Natural killer cell treated with Interleukin-12 subunit alpha and Interleukin-12 subunit beta and Interleukin-15 and Interleukin-18, amount 100 ng/mL, for 72 hours (primary cell): ENCODE measurements around the gene CSPG4. TPM values are rescaled to one million over a fixed set of nuclear protein-coding genes. Genes with fewer than 3 reads are reported as not detected.

Experiments
- ATAC-seq, 2 donors: fragments of 150-1000 bp; cut with Tn5 transposase in 1 of 2; sonication (Bioruptor Pico), chemical (Tn5 transposase) in 1 of 2; 2 replicates each; pipeline ENCODE4 v1.10.0; 2021
- DNase-seq: peaks from one replicate; pipeline ENCODE4 v3.0.0; 2022; ENCODE audit warnings: low spot score
- H3K27ac Mint-ChIP-seq, 2 donors: 1 replicate in 1 of 2; 2 replicates in 1 of 2; pipeline ENCODE4 v1.8.0; 2022; ENCODE audit warnings: mixed read lengths in 2 of 2, mild to moderate bottlenecking in 1 of 2, moderate library complexity in 1 of 2
- H3K27me3 Mint-ChIP-seq, 2 donors: 1 replicate in 1 of 2; 2 replicates in 1 of 2; pipeline ENCODE4 v1.8.0; 2022; ENCODE audit warnings: mixed read lengths in 2 of 2
- H3K36me3 Mint-ChIP-seq: one replicate; pipeline ENCODE4 v1.8.0; 2022; ENCODE audit warnings: mixed read lengths
- H3K4me1 Mint-ChIP-seq, 2 donors: 1 replicate in 1 of 2; 2 replicates in 1 of 2; pipeline ENCODE4 v1.8.0; 2022; ENCODE audit warnings: low read depth in 2 of 2, mixed read lengths in 2 of 2, mild to moderate bottlenecking in 1 of 2
- H3K4me3 Mint-ChIP-seq: one replicate; pipeline ENCODE4 v1.8.0; 2022; ENCODE audit warnings: mixed read lengths
- H3K9me3 Mint-ChIP-seq: 2 replicates; pipeline ENCODE4 v1.8.0; 2022; ENCODE audit warnings: mixed read lengths
- total RNA-seq, 2 donors: library from RNA; stranded (reverse); gene quantifications; one replicate each; pipeline ENCODE4 v1.2.3, GENCODE V29; 2022

Gene CSPG4
- total RNA-seq, 2 donors from 2014 or later = not detected

- peak in 1 of 2 donors; percentile 5 for ATAC-seq
- no peak for DNase-seq
- Mint-ChIP-seq H3K4me1 (no peaks in the 10 kb centered on the region), H3K27me3 (no peaks in the 10 kb centered on the region), H3K36me3 (no peaks in the 10 kb centered on the region), H3K27ac (no peak overlapping the region), H3K4me3 (no peak overlapping the region), H3K9me3 (no peaks in the 10 kb centered on the region)
Observed at GRCh38 chr15:75674366-75674765, 38.3 kb downstream of the CSPG4 start.

DNA sequence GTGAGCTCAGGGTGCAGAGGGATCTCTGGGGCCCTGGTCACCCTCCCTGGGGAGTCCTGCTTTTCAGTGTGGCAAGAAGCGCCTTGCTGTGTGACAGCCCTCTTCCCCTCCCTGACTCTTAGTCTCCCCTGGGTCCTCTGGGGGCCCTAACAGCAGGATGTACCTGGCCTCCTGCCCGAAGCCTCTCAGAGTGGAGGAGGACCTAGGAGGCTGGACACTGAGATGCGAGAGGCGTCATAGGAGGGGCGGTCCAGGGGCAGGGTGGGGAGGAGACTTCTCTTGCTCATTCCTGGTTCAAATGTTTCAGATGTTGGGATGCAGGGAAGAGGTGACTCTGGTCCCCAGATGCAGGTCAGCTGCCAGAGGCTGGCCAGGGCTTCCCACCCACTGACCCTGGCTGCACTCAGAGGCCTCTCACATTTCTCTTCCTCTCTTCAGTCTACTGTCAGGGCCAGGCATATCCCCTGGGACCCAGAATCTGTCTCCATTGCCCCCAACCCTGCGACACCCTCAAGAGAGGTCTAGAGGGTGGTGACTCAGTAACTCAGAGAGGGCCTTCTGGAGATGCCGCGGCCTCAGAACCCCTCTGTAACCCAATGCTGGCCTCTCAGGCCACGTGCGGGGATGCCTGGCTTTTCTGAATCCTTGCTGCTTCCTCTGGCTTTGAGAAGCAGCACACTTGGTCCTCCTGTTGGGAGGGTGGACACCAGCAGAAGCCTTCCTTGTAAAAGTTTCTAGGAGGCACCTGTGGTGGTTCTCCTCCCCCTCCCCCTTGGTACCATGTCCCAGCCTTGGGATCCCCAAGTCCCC, 39.0 kb downstream of the CSPG4 start:
- ATAC-seq = no peak
- Mint-ChIP-seq H3K36me3 (no peaks in the 10 kb centered on the region), H3K4me1 (no peaks in the 10 kb centered on the region), H3K27ac (no peak overlapping the region), H3K4me3 (no peak overlapping the region), H3K27me3 (no peaks in the 10 kb centered on the region), H3K9me3 (no peaks in the 10 kb centered on the region)
- no peak for DNase-seq

DNA sequence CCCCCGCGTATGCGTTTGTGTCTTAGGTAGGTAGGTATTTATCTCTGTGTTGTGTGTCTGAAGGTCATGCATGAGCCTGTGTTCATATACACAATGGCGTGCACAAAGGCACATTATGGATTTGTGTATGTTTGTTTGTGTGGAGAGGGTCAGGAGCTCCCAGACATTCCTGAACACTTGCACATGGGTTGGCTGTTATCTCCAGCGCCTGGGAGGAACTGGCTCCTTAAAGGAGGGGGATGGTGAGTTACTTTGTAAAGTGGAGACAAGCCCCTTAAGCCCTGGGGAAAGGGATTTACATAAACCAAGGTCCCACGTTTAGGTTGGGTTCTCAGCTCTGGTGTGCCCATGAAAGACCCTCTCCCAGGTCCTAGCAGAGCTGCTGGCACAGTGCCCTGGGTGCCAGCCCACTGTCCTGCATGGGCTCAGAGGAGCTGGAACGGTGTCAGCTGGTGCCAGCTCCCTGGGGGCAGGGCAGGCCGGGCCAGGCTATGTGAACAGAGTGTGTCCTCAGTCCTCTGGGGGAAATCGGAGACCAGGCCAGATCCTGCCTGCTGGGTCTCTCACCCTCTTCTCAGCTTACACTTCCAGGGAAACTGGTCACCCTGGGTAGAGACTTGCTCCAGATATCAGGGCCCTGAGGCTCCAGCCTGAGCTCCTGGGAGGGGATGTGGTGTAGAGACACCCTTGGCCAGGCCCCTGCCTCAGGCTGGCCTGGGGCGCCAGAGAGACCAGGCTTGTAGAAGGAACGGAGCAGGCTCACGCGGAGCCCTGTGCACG, 39.8 kb downstream of the CSPG4 start:
- H3K4me3 Mint-ChIP-seq = no peak overlapping the region
- H3K9me3 Mint-ChIP-seq = no peaks in the 10 kb centered on the region
- no peak overlapping the region for H3K27ac Mint-ChIP-seq
- DNase-seq (no peak), ATAC-seq (no peak)
- no peaks in the 10 kb centered on the region for H3K4me1 Mint-ChIP-seq
- H3K36me3 Mint-ChIP-seq = no peaks in the 10 kb centered on the region
- no peaks in the 10 kb centered on the region for H3K27me3 Mint-ChIP-seq

DNA sequence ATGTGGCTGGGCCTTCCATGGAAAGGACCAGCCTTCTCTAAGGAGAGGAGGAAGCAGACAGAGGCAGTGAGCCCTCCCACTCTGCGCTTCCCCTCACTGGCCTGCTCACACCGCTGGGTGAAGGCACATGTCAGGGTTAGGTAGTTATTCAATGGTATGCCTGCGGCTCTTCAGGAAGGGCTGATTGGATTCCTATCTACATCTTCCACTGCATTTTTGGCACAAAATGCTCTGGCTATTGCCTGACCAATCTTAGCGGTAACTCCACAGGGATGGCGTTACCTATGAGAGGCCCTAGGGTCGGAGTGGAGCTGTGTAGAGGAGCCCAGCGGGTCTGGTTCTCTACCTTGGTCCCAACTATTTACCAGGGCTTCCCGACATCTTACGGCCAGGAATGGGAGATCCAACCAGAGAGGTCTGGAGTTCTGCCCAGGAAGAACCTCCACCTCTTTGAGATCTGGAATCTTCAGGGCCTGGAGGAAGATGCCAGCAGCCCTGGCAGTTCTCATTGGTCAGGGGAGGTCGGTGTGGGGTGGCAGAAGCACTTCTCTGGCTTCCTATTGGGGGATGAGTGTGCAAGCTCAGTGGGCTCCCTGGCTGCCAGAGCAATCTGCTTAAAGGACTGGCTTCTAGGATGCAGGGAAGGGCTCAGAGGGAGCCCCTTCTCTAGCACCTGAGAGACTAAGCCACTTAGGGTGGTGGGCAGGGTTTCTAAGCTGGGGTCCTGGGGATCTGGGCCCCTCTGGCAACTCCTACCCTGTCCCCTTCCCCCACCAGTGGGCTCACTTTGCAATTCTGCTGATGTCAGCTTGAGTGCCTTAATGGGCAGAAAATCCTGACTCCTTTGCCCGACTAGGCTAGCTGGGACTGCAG, 40.7 kb downstream of the CSPG4 start:
- Mint-ChIP-seq H3K36me3 (no peaks in the 10 kb centered on the region), H3K4me1 (no peaks in the 10 kb centered on the region), H3K4me3 (no peak overlapping the region), H3K27me3 (no peaks in the 10 kb centered on the region), H3K9me3 (no peaks in the 10 kb centered on the region), H3K27ac (no peak overlapping the region)
- ATAC-seq = no peak
- DNase-seq = no peak

GRCh38 chr15:75669879-75670212, 42.8 kb downstream of the CSPG4 start:
- no peak overlapping the region for H3K4me3 Mint-ChIP-seq
- DNase-seq = no peak
- H3K9me3 Mint-ChIP-seq = no peaks in the 10 kb centered on the region
- H3K27me3 Mint-ChIP-seq = peaks cover 0 to 2% of the 10 kb centered on the region in 2 donors
- H3K36me3 Mint-ChIP-seq = no peaks in the 10 kb centered on the region
- ATAC-seq = no peak
- peaks cover 0 to 4% of the 10 kb centered on the region in 2 donors for H3K4me1 Mint-ChIP-seq
- H3K27ac Mint-ChIP-seq = no peak overlapping the region

- H3K9me3 Mint-ChIP-seq = no peaks in the 10 kb centered on the region
- DNase-seq (no peak), ATAC-seq (peak in 1 of 2 donors; percentile 3)
- peaks cover 0 to 2% of the 10 kb centered on the region in 2 donors for H3K27me3 Mint-ChIP-seq
- H3K27ac Mint-ChIP-seq = no peak overlapping the region
- no peak overlapping the region for H3K4me3 Mint-ChIP-seq
- H3K36me3 Mint-ChIP-seq = no peaks in the 10 kb centered on the region
- peaks cover 0 to 4% of the 10 kb centered on the region in 2 donors for H3K4me1 Mint-ChIP-seq
Observed at GRCh38 chr15:75669191-75669878, 43.3 kb downstream of the CSPG4 start.

DNA sequence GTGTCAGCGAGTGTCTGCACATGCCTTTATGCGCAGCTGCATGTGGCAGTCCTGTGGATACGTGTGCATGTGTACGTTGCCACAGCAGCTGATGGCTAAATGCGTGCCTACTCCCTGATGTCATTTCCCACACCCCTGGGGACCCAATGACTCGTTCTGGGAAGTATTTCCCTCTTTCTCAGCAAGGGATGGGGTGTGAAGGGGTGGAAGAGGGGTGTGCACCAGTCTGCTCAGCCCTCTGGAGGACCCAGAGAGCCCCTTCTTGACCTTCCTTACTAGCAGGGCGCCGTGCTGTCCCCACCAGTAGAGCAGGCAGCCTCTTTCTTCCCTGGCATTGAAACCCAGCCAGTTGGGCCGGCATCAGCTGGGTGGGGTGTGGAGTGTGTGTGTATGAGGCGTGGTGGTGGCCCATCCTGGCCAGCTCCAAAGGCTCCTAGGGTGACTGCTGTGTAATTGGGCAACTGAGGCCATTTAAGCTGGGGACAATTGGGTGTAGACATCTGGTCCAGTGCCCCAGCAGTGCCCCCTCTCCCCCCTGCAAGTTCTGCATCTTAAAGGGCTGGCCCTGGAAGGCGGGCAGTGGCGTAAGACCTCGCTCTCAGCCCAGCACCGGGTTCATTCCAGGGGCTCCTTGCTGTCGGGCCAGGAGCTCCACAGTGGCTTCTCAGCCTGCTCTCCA, 45.7 kb downstream of the CSPG4 start:
- DNase-seq = no peak
- Mint-ChIP-seq H3K9me3 (no peaks in the 10 kb centered on the region), H3K4me3 (no peak overlapping the region), H3K4me1 (peaks cover 0 to 4% of the 10 kb centered on the region in 2 donors), H3K36me3 (no peaks in the 10 kb centered on the region), H3K27ac (no peak overlapping the region), H3K27me3 (peaks cover 0 to 2% of the 10 kb centered on the region in 2 donors)
- no peak for ATAC-seq

GRCh38 chr15:75663931-75664421, 48.7 kb downstream of the CSPG4 start:
- H3K27ac Mint-ChIP-seq = no peak overlapping the region
- DNase-seq = no peak
- H3K4me1 Mint-ChIP-seq = peaks cover 0 to 4% of the 10 kb centered on the region in 2 donors
- no peaks in the 10 kb centered on the region for H3K9me3 Mint-ChIP-seq
- no peak for ATAC-seq
- H3K4me3 Mint-ChIP-seq = no peak overlapping the region
- H3K36me3 Mint-ChIP-seq = no peaks in the 10 kb centered on the region
- peaks cover 0 to 2% of the 10 kb centered on the region in 2 donors for H3K27me3 Mint-ChIP-seq

- DNase-seq (no peak), ATAC-seq (no peak)
- no peak overlapping the region for H3K4me3 Mint-ChIP-seq
- no peaks in the 10 kb centered on the region for H3K9me3 Mint-ChIP-seq
- peaks cover 0 to 4% of the 10 kb centered on the region in 2 donors for H3K4me1 Mint-ChIP-seq
- peaks cover 0 to 2% of the 10 kb centered on the region in 2 donors for H3K27me3 Mint-ChIP-seq
- H3K36me3 Mint-ChIP-seq = no peaks in the 10 kb centered on the region
- H3K27ac Mint-ChIP-seq = no peak overlapping the region
Observed at GRCh38 chr15:75662823-75663519, 49.7 kb downstream of the CSPG4 start.

DNA sequence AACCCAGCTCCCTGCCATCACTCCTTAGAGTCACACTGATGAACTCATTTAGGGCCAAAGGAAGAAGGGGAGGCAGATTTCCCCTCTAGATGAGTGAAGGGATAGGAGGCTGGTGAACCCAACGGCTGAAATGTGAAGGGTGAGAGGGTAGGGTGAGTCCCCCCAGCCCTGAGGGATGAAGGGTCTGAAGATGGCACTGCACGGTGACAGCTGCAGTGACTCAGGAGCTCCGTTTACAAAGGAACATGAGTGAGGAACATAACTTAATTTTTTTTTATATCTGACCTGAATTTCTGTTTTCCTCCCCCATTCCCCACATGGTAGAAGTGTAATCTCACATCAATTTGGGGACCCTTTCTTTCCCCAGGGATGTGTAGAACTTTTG, 50.9 kb downstream of the CSPG4 start:
- no peaks in the 10 kb centered on the region for H3K36me3 Mint-ChIP-seq
- ATAC-seq (no peak), DNase-seq (no peak)
- no peak overlapping the region for H3K27ac Mint-ChIP-seq
- H3K4me1 Mint-ChIP-seq = peaks cover 0 to 4% of the 10 kb centered on the region in 2 donors
- H3K9me3 Mint-ChIP-seq = no peaks in the 10 kb centered on the region
- peaks cover 0 to 2% of the 10 kb centered on the region in 2 donors for H3K27me3 Mint-ChIP-seq
- no peak overlapping the region for H3K4me3 Mint-ChIP-seq

DNA sequence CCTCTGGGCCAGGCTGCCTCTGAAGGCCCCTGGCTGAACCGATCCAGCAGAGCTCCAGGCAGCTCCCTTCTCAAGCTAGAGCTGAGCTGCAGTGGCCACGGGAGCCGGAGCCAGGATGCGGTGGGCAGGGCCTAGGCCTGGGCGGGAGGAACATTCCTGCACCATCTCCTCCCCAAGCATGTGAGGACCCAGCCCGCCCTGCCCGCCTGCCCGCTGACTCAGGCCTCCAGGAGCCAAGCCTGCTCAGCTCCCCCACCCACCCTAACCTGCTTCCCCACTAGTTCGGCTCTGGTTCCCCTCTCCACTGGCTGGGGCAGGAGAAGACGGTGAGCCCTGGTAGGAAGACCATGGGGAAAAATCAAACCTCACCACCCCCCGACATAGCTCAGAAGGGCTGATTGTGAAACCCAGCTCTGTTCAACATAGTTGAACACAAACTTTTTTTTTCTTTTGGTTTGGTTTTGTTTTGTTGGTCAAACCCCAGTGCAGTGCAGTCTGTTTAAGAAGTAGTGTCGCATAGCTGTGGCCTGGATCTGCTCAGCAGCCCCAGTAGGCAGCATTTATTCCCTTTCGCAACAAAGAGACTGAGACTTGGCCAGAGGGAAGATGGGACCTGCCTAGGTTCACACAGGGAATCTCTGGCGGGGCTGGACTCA, 51.4 kb downstream of the CSPG4 start:
- Mint-ChIP-seq H3K27me3 (no peaks in the 10 kb centered on the region), H3K27ac (no peak overlapping the region), H3K36me3 (no peaks in the 10 kb centered on the region), H3K9me3 (no peaks in the 10 kb centered on the region), H3K4me1 (peaks cover 0 to 4% of the 10 kb centered on the region in 2 donors), H3K4me3 (no peak overlapping the region)
- ATAC-seq = no peak
- no peak for DNase-seq
